ENCODE data around the gene SOX5.
"Not testable (repeated sequence)": the region's sequence is repeated elsewhere in the genome, so short reads cannot be mapped to it uniquely, and the experiment has no call there.

GRCh38 chr12:23710361-23710760 lies 239.1 kb downstream of the SOX5 start:
- TF ChIP-seq, protein P1, sequence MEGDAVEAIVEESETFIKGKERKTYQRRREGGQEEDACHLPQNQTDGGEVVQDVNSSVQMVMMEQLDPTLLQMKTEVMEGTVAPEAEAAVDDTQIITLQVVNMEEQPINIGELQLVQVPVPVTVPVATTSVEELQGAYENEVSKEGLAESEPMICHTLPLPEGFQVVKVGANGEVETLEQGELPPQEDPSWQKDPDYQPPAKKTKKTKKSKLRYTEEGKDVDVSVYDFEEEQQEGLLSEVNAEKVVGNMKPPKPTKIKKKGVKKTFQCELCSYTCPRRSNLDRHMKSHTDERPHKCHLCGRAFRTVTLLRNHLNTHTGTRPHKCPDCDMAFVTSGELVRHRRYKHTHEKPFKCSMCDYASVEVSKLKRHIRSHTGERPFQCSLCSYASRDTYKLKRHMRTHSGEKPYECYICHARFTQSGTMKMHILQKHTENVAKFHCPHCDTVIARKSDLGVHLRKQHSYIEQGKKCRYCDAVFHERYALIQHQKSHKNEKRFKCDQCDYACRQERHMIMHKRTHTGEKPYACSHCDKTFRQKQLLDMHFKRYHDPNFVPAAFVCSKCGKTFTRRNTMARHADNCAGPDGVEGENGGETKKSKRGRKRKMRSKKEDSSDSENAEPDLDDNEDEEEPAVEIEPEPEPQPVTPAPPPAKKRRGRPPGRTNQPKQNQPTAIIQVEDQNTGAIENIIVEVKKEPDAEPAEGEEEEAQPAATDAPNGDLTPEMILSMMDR (conservative IDR thresholded peaks at IDR 0.05 in 1 of 2, IDR thresholded peaks at IDR 0.05 in 1 of 2; ENCODE audit: low read depth in 1 of 2, low read length in 2 of 2): not testable (repeated sequence)
- not testable (repeated sequence) for TF ChIP-seq EZH2 (IDR thresholded peaks at IDR 0.05; ENCODE audit: low read length, missing control alignments)
